ENCODE results near the gene GNG4.
A peak's percentile ranks its signal among the peaks of the same experiment; 100 is the strongest.
"Not testable (repeated sequence)": the region's sequence is repeated elsewhere in the genome, so short reads cannot be mapped to it uniquely, and the experiment has no call there.

GNG4 gene

DNA sequence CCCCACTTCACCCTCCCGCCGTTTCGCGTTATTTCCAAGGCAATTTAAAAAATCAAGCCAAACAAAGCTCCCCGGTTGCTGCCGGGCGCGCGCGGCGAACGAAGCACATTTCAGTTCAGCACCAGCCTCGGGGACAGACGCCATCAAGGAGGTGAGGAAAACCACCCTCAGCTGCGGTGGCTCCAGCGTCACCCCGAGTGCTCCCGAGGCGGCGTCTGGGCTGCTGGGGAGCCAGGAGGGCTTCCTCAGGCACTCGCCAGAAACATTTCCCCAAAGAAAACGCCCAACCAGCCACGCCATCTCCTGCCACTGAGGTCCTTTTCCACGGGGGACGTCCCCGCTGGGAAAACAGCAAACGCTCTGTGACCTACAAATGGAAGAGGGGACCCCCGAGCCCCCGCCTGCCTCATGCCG, 623 bp downstream of the GNG4 start:
- DNase-seq = peak; percentile 32 to 57

DNA sequence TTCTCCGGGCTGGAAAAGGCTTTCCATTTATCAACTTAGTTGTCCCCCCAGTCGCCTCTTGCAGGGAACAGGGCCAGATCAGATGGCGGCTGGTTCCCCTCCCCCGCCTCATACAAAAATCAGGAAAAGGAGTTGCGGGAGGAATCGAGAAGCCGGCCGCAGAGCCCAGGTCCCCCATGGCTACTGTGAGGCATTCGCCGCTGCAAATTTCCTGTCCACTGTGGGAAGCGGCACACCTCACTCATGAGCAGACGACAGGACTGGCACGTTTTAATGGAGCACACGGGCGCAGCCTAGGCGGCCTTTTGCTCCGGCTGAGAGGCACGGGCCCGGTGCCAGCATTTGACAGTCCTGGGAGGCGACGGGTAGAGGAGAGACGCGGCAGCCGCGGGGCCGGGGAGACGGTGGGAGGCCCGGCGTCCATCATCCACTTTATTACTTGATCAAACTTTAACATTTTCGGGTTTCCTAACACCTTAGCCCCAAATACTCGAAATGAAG, 1.1 kb downstream of the GNG4 start:
- DNase-seq = no peak

DNA sequence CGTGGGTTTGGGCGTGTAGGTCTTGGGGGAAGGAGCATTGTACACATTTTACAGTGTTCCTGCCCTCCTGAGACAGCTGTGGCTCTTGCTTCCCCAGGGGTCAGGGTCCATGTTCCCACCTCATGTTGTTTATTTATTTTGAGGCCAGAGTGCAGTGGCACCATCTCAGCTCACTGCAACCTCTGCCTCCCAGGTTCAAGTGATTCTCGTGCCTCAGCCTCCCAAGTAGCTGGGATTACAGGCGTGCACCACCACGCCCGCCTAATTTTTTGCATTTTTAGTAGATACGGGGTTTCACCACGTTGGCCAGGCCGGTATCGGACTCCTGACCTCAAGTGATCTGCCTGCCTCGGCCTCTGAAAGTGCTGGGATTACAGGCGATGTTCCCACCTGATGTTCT, 2.0 kb downstream of the GNG4 start:
- not testable (repeated sequence) for DNase-seq

DNA sequence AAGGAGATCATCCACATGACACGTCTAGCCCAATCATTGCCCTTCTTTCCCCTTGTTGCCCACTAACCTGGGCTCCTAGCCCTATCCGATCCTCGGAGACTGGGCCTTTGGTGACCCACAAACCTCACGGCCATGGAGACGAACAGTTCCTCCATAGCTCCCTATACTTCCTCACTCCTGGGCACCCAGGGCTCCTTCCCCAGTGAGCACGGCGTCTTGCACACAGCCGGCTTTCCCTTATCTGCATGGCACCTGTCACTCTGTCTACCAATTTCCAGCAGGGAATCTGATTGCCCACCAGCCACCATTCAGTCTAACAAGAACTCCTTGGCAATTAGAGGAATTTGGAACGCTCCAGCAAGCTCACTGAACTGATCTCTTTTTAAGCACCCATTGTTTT, 3.1 kb downstream of the GNG4 start:
- no peak for DNase-seq

DNA sequence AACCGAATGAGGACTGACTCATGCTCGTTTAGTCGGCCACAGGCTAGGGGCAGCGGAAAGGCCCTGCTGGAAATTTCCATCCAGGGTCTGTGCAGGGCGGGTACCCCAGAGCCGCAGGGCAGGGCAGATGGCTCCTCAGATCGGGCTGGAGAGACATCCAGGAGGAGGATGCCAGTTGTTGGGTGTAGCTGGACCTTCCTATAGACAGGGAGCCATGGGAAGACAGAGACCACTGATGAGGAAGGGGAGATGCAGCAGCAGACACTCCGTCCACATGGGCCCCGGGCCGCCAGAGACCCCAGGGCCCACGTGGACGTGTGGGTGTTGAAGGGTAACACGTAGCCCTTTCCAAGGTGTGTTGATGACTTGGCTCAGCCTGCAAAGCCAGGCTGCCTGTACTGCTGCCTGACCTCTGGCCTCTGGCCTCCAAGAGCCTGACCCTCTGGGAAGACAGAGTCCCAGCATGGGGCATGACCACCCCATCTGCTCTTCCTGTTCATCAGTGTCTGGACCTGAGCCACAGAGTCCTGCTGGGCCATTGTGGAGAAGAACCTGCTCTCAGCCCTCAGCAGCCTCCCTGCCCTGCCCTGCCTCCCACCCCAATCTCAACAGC, 4.8 kb downstream of the GNG4 start:
- no peak for DNase-seq

DNA sequence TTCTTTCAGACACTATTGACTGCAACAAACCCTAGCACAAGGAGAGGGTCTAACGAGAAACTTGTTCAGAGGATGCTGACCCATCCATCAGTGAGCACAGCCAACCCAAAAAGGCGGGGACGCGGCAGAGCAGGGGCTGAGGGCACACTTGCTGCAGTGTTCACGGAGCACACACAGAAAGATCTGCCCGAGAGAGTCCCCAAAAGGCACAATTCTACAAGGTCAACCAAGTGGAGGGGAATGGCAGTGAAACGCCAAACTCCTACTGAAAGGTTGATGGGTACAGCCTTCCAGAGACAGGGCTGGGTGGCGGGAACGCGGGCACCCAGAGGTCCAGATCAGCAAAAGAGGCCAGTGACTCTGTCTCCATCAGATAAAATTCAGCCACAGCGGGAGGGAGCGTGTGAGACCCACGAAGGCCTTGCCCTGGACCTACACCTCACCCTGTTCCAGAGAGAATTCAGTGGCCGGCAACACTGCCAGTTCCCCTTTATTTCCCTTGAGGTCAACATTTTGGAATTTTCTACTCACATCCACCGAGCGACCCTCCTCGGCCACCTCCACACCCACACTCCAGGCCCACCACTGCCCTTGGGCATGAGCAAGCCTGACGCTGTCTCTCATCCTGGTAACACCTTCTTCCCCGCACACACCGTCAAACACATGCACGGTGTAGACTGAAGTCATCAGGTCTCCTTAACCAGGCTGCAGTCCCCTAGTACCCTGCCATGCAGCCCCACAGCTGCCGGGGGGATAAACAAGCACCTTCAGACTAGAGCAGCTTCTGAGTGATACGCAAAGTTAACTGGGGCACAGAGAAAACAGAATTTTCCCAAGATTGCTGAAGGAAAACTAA, 5.5 kb downstream of the GNG4 start:
- DNase-seq = no peak

DNA sequence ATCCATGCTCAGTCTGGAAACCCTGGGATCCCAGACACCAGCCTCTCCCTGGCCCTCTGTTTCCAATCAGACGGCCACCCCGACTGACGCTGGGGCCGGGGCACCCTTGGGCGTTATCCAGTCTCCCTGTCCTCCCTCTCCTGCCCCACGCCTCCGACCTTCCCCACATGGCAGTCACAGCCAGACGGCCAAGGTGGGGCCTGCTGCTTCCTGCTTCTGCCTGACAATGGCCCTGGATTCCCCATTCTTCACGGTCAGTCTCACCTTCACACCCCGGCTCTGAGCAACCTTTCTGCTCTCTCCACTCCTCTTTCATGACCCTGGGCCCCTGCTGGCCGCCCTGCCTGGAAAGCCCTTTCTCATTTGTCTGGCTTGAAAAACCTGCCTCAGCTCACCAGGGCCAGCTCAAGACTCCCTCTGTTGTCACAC, 6.6 kb downstream of the GNG4 start:
- no peak for DNase-seq

DNA sequence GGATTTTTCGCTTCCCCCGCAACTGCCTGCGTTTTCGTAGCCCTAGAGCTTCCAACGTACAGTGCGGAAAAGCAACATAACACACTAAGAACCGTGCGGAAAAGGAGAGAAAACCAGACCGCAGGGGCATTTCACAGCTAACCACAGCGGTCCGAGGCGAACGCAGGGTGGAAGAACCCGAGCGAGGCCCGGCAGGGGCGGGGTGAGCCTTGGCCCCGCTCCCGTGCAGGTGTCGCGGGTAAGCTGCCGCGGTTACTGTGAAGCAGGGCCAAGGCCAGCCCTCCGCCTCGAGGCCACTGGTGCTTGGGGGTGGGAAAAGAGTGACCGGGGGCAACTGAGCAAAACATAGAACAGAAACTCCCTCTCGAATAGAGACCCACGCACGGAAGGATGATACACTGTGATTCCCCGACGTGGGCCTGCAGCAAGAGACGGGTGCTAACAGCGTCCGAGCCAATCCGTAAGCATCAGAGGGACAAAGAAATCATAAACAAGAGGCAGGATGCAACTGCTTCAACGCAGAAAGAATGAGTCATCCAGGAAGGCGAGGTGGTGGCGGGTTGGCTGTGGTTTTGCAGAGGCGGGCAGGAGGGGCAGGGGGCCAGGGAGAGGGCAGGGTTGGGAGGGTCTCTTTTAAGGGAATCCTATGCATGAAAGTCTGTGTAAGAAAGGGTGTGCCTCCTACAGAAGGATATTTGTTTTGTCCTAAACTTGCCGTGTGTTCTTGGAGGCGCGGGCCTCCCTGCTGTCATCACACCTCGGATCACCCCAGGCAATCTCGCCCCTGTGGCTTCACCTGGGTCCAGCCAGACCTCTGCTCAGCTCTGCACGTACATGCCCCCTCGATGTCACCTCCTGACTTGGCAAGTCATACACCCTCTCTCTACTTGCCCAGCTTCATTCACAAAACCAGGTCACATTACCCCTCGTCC, 7.3 kb downstream of the GNG4 start:
- DNase-seq = no peak

DNA sequence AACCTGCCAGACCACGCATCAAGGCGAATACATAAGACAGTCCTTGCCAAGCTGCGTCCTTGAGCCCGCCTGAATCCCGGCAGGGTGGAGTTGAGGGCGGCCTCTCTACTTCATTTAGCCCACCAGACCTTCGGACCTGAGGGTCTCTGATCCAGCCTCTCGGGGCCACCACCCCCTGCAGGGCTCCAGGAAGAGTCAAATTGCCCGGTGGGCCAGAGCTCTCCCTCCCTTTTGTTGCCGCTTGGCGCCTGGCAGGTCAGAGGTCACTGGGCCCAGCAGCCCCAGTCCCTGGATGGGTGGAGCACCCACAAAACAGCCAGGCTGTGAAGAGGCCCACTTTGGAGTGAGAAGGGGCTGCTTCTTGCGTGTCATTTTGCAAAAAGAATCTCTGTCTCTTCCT, 9.0 kb downstream of the GNG4 start:
- no peak for DNase-seq

DNA sequence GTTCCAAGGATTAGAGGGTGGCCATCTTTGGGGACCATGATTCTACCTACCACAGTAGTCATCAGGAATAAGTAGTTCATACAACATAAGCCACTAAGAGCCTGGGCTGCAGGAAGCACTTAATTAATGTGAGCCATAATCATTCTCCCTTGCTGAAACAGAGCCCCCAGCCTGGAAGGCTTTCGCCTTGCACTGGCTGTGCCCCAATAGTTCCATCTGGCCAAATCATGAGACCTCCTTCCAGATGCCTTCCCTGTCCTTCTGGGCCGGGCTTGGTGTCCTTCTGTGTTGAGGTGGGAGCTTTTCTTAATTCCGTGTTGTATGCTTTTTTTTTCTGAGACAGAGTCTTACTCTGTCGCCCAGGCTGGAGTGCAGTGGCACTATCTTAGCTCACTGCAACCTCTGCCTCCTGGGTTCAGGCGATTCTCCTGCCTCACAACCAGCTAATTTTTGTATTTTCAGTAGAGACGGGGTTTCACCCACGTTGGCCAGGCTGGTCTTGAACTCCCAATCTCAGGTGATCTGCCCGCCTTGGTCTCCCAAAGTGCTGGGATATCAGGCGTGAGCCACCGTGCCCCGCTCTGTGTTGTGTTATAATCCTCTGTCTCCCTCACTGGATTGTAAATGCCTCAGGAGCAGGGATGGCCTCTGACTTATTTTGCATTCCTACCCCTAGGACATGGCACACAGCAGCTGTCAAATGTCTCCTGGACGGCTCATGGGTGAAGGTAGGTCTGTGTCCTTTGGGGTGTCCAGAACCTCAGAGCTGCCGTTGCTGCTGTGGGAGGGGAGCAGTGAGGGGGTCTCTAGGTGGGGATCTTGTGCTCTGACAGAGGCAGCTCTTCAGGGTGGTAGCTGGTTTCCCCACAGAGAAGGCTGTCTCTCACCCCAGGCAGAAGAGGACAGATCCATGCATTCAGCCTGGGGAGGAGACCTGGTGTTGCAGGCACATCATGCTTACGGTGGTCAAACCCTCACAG, 10.1 kb downstream of the GNG4 start:
- DNase-seq = no peak

DNA sequence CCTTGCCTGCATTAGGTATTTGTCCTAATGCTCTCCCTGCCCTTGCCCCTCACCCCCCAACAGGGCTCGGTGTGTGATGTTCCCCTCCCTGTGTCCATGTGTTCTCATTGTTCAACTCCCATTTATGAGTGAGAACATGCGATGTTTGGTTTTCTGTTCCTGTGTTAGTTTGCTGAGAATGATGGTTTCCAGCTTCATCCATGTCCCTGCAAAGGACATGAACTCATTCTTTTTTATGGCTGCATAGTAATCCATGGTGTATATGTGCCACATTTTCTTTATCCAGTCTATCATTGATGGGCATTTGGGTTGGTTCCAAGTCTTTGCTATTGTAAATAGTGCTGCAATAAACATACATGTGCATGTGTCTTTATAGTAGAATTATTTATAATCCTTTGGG, 11.0 kb downstream of the GNG4 start:
- not testable (repeated sequence) for DNase-seq

DNA sequence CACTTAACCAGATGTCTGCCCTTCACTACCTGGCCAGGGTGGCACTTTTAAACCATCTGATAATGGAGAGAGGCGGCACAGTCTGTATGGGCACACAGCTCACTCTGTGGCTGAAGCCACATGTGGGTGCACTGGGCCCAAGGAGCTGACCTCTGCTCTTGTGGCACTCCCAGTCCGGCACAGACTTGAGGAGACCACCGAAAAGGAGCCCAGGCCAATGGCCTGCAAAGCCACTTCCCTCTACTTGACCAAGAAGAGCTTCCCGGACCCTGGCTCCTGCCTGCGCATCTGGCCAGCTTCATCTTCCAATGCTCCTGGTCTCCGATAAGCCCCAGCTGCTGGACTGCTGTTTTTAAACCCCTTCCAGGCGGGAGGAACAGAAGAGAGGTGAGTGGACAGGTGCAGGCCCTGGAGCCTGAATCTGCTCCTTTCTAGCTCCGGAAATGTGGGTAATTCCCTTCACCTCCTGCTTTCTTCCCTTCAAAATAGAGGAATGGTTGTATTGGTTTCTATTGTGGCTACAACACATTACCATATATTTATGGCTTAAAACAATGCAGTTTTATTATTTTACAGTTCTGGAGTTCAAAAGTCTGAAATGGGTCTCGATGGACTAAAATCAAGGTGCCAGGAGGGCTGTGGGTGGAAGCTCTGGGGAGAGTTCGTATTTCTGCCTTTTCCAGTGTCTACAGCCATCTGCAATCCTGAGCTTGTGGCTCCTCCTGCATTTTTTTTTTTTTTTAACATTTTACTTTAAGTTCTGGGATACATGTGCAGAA, 11.6 kb downstream of the GNG4 start:
- DNase-seq = no peak

DNA sequence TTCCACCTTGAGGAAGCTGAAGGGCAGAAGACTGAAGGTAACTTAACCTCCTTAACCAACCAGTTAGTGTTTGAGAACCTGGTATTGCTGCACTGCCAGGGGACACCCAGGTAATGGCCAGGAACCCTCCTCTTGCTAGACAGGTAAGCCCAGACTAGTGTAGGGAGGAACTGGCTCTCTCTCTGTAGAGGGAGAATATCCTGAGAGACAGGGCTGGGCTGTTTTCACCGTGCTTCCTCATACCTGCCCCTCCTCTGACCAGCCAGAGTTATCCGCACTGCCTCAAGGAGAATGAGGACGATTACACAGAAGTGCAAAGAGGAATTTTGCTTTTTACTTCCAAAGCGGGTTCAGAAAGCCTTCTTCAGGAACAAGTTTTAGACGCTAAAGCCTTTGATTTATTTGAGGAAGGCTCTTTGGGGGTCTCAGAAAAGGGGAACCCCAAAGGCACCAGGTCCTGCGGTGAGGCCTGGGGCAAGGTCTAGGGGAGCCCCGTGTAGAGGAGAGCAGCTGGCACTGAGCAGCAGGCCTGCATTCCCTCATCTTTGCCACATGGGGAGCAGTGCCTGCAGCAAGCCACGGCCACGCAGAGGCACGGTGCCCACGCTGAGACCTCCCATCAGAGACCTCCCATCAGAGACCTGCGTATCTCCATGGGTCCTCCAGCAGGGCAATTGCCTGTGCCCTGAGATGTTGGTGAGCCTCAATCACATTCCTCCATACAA, 13.5 kb downstream of the GNG4 start:
- DNase-seq = no peak

DNA sequence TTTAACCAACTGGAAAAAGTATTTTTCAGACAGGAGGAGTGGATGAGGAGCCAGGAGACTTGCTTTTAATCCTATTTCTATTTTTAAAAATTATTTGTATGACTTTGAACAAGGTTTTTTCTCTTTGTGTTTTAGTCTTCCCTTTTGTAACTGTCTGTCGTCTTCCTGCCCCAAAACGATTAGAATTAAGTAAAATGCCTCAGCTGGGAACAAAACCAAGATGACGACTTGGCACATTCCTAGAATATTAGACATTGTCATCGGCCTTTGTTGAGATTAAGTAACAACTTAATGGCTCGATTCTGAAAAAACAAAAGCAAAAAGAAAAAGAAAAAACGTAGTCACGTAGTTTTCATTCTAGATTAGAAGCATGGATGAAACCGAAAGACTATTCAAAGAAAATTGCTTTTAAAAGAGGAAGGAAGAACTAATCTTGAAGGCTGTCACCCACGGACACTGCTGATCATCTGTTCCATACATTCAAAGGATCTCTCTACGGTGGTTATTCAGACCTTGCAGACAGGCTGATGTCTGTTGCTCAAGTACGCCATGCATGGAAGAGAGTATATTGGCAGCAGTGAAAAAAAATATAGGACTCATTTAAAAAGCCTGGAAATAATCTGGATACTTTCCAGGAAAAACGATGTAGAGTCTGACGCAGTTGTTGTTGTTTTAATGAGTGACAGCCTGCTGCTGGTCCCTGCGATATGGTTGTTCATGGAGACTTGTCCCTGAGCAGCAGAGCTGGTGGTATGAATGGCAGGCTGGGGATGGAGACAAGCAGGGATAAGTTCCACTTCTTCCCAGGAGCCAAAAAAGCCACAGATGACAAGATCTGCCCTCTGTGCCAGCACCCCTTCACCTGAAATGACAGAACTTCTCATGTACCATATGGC, 16.8 kb downstream of the GNG4 start:
- DNase-seq = peak; percentile 55 to 56

DNA sequence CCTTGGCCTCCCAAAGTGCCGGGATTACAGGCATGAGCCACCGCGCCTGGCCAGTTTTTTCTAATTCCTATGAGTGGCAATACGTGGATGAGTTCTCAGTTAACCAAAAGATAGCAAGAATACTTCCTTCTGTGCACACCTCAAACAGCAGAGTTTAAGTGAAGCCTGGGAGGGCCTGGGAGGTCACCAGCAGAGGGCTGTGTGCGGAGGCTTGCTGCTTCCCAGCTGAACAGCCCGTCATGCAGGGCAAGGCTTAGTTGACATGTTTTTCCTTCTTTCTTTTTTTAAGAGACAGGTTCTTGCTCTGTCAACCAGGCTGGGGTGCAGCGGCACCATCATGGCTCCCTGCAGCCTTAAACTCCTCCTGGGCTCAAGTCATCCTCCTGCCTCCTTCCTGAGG, 17.8 kb downstream of the GNG4 start:
- no peak for DNase-seq

DNA sequence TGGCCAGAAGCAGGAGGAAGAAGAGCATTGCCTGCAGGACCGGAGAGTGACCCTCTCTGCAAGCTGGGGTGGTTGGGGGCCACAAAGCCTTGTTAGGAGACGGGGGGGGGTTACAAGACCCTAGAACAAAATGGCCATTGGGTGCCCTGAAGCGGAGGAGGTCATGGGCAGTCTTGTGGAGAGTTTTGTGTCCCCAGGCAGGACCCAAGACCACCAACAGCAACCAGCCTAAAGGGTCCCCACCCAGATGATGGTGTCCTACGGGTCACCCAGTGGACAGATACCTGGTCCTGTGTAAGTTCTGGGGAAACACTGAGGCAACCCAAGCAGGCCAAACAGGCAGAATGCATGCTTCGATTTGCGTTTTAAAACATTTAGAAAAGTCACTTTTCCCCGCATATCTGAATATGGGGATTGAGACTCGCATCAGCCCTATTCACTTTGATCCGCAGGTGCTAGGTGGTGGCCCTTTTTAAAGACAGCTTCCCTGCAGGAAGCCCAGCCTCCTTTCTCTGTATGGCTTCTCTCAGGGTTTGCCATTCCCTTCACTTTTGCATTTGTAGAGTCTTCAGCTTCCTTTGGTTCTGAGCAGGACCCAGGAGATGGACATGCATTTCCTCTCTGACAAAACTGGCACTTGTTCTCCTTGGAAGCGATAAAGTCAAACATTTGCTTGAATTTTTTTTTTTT, 21.1 kb downstream of the GNG4 start:
- no peak for DNase-seq

DNA sequence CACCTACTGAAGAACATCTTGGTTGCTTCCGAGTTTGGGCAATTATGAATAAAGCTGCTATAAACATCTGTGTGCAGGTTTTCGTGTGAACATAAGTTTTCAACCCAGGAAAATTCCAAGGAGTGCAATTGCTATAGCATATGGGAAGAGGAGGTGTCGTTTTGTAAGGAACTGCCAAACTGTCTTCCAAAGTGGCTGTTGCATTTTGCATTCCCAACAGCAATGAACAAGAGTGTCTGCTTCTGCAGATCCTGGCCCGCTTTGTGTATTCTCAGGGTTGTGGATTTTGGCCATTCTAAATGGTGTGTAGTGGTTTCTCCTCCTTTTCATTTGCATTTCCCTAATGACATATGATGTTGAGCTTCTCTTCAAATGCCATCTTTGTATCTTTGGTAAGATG, 23.8 kb downstream of the GNG4 start:
- DNase-seq = no peak

DNA sequence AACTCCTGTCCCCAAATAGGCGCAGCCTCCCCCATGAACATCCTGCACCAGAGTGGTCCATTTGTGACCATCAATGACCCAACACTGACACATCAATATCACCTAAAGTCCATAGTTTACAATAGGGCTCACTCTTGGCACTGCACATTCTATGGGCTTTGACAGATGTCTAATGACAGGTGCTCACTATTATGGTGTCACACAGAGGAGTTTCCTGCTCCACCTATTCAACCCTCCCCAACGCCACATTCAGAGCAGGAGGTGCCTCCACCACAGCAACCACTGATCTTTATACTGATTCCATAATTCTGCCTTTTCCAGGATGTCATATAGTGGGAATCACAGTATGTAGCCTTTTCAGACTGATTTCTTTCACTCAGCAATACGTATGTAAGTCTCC, 24.2 kb downstream of the GNG4 start:
- no peak for DNase-seq

Data from AML-193 (cell line).